HG02884 (cell line): ENCODE data around the gene LARGE1.

Experiments
- ATAC-seq: cut with Tn5 transposase; IDR thresholded peaks from one replicate; pipeline ENCODE4 v1.9.1; 2021; ENCODE audit warnings: mild to moderate bottlenecking, moderate library complexity; ENCODE audit not compliant: unreplicated experiment

Gene LARGE1

DNA sequence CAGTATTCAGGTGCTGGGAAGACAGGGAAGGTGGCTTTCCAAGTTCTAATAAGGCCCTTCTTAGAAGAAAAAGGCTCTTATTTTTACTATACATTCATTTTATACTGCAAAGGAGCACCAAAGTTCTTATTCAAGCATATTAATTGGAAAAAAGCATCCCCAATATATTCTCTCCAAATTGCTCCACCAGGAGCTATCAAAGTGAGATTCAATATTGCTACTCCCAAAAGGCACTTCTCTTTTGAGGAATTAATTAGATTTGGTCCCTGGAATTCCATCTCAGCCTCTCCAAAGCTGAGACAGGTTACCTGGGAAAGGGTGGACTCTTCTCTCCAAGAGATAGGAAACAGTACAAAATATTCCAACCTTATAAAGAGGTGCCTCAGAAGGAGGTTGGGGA, 134.1 kb downstream of the LARGE1 start:
- no peak for ATAC-seq

DNA sequence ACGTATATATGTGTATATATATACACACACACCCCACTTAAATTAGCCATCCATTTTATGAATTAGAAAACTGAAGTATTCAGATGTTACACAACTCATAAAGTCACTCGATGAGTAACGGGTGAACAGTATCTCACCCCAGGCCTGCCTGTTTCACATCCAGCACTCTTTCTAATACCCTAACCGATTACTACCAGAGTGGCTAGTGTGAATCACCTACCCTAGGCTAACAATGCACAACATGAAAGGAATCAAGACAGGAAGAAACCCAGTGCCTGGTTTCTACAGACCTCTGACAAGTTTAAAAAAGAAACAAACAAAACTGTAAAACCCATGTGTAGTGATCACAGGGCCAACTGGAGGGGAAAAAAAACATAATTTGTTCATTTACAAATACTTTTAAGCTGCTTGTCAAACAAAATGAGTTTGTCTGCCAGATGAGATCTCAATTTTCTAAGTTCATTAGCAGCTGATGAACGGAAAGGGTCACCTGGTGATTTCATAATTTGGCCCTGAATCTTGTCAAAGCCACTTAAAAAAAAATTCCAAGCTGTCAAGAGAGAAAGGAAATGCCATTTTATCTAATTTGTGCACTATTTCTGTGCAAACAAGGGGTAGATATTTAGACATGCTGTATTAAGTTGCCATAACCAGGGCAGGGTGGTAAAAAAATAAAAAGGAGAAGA, 134.8 kb downstream of the LARGE1 start:
- no peak for ATAC-seq

DNA sequence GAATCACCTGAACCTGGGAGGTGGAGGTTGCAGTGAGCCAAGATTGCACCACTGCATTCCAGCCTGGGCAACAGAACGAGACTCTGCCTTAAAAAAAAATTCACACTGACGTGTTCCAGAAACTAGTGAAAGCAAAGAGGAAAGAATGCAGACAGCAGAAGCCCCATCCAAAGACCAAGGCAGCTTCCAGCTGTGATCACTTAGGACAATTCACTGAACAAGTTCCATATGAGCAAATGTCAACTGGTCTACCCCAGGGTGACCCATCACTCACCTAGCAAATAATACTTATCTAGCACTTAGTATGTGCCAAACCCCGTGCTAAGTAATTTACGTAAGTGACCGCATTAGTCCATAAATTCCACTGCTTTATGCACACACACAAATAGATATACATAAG, 138.9 kb downstream of the LARGE1 start:
- no peak for ATAC-seq

DNA sequence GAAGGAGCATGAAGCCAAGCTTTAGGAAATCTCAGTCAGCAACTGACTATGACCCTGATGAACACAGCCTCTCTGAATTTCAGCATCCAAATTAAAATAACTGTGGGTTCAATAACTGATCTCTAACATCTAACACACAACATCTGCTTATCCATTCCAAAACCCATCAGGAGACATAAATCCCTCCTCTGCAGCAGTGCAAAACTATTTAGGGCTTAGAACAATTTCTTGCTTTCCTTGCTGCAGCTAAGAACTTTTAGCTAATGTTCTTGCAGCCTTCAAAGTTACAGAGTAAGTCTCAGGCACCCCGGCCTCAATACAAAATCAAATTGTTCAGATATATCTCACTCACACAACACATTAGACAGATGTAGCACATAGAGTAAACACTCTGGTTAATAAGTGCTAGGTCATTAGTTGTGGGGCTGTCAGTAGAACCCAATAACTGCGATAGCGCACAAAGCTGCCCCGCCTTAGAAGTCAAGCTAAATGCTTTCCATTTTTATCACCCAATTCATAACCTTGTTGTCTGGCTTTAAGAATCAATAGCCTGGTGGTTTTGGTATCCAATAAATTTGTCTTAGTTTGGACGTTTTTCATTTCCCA, 139.6 kb downstream of the LARGE1 start:
- ATAC-seq, result no peak

DNA sequence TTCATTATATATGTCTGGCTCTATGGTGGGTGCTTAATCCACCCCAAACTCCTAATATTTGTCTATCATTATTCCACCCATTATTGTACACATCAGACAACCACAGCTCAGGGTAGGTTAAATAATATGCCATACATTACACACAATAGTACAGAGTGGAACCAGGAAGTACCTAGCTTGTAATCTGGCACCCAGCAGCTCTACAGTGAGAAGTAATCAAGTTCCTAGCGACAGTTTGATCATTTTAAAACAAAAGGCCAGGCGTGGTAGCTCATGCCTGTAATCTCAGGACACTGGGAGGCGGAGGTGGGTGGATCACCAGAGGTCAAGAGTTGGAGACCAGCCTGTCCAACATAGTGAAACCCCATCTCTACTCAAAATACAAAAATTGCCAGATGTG, 141.0 kb downstream of the LARGE1 start:
- ATAC-seq, result no peak

DNA sequence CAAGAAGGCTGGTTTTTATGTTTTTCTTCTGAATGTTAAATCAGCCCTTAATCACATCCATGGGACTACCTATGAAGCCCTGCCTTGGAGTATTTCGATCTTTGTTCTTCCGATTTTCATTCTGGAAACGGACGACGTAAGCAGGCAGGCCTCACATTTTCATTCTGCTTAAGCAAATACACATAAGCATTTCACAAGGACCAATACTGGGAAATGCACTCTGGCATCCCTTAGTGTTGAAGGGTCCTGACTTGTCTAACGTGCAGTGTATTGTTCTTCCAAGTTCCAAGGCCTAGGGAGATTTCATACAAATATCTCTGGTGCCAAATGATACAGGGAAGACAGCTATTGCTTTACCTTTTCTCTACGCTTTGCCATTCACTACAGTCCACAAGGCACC, 143.8 kb downstream of the LARGE1 start:
- ATAC-seq, result no peak

DNA sequence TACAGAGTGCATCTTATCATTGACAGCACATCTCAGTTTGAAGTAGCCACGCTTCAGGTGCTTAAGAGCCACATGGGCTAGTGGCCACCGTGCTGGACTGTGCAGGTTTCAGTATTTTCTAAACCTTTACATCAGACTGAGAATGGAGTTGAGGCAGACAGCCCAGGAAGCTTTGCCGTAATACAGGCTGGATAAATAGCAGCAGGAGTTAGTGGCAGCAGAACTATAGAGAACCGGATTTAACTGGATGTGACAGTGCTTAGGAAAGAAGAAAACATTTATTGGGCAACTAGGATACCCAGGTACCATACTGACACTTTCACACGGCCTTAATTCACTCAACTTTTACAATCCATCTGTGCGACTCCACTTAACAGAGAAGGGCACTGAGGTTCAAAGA, 145.5 kb downstream of the LARGE1 start:
- ATAC-seq, result no peak

DNA sequence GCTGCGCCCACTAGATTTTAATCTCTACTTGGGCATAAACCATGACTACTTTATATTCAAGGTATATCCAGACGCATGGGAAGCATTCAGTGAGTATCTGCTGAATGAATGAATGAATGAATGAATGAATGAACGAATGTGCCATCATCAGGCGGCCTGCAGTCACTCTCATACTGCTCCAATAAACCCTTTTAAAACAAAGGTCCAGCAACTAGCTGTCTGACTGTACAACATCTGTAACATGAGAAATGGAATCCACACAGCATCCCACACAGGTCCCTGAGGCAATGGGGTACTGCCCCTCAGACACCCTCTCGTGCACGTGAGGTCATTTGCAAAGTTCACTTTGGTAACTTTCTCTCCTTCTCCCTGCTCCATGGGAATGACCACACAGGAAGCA, 147.5 kb downstream of the LARGE1 start:
- no peak for ATAC-seq

DNA sequence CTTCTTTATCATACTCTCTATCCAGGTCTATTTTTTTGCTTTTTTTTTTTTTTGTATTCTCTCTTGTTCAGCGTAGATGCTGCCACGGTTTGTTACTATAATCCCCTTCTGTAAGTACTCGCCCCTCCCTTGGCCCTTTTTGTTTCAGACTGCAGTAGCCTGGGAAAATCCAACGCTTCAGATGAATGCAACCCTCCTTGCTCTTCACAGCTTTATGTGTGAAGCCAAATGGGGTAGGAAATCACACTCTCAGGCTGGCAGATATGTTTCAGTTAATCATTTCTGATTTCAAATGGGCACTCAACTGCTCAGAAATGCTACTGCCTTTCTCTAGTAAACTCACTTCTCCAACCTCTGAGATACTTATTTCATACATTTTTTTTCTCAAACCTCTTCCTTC, 149.1 kb downstream of the LARGE1 start:
- no peak for ATAC-seq

DNA sequence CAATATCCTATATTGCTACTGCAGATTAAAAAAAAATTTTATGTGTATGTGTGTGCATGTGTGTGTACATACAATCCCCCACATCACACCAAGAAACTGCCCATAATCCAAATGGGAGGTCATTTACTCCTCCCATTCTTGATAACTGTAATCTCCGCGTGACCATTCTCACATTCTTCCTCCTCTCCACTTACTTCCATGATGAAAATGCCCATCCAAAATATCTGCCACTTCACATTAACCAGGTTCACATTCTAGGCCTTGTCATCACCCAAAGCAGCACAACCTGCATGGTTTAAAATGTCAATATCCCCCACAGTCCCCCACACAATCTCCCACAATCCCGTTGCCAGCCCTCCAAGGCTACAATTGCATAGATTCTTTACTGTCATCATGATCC, 149.6 kb downstream of the LARGE1 start:
- no peak for ATAC-seq

DNA sequence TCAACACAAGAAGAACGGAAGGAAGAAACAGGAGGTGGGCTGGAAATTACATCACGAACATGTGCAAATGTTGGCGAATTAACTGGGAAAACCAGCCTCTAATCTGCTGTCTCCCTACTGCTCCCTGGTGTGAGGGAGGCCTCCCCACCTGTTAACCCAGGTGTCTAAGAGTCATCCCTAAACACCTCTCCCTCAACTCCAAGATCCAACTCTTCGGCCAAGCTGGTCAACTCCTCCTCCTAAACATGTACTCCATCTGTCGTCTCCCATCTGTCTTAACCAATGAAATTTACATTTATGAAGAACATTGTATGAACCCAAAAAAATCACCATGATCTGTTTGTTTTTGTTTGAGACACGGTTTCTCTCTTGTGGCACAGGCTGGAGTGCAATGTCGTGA, 154.2 kb downstream of the LARGE1 start:
- no peak for ATAC-seq

DNA sequence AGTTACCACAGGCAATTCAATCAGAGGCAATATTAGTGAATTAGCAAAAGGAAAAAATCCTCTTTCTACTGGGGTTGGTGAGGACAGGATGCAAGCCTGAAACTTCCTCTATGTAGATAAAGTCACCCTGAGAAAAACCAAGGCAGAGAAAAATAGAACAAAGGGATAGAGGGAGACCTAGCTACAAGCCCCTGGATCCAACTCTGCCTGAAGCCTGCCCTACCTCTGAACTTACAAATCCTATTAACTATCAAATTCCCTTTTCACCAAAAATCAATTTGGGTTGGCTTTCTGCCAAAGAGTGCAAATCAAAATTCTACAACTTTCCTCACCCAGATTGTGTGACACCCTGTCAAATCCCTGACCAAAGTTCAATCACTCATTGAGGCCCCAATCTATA, 161.3 kb downstream of the LARGE1 start:
- ATAC-seq, result no peak

DNA sequence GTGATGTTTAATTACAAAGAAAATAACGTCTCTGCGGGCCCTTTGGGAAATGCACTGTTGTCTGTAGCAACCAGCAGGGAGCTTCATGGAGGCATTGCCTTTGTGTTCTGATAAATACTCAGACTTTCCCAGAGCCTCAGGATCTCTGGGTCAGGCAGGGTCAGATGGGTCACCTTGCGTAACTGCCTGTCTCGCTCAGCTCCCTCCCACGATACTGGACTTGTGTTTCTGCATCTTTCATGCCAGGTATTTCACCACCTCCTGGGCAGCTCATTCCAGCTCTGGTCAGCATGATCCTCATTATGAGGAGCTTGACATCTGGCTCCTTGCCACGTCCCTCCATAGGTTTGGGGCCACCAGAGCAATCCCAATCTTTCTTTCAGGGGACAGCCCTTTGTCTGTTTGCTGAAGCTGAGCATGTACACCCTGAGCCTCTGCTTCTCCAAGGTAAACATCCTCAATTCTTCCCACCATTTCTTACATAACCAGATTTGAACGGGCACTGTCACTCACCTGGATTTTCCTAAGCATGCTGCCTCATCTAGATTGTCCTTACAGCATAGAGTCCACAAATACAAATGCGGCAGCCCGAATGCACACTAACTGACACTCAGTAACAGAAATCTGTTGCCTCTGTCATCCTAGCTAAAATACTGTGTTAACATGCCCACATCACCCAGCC, 162.3 kb downstream of the LARGE1 start:
- ATAC-seq, result no peak

DNA sequence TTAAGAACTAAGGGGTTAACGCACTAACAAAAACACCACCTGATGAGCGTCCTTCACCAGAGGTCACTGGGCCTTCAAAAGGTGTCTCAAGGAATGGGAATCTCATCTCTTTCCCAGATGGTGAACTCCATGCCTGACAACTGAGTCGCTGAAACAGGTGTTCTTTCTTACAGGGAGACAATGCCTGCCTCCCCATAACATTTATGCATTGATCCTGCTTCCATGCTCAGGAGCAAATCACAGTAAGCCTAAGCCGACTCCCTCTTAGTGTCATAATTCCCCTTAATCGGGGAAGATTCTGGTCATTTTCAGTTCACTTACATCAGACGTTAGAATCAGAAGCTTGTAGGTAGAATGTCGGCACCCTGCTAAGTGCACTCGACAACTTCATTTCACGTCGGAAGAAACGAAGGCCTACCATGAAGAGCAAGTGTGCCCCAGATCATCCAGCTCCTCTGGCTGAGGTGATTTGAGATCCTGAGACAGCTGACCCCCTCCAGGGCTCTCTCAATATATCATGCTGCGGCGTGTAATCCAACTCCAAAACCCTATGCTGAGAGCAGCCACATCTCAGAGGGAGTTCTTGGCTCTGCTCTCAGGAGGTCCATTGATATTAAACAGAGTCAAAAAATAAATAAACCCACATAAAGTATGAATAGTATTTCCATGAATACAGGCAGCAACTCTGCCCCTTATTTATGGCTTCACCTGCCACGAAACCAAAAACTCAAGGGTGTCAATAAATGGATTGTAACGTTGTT, 163.1 kb downstream of the LARGE1 start:
- no peak for ATAC-seq

DNA sequence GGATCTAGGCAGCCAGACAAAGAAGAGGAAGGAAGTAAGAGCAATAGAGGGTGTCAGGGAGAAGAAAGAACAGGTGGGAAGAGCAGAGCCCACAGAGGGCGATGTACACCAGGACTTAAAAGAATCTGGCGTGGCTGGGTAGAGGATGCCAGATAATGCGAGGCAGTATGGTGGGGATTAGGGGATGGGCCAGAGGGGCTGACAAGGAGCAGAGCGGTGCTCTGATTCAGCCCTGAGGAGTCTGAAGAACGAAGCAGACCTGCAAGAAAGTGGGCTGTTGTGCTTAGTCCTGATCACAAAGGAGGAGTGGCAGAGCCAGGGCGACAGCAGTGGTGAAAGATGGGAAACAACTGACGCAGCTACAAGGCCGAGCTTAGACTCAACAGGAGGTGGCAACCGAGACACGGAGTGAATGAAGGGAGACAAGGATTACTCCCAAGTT, 163.7 kb downstream of the LARGE1 start:
- no peak for ATAC-seq

DNA sequence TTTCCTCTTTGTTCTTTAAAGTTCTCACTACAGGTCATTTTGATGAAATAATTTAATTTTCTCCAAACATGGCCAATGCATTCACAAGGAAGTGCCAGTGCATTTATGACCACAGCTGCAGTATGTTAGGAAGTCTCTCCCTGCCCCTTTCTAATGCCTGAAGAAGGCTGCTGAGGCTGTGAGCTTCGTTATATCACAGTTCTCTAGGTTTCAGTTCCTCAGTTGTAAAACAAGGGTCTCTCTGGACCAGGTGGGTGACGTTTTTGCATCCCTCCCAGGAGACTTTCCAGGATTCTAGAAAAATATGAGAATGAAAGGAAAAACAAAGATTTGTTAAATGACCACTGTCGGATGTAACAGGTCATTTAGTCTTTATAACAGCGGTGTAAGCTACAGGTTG, 171.6 kb downstream of the LARGE1 start:
- no peak for ATAC-seq

DNA sequence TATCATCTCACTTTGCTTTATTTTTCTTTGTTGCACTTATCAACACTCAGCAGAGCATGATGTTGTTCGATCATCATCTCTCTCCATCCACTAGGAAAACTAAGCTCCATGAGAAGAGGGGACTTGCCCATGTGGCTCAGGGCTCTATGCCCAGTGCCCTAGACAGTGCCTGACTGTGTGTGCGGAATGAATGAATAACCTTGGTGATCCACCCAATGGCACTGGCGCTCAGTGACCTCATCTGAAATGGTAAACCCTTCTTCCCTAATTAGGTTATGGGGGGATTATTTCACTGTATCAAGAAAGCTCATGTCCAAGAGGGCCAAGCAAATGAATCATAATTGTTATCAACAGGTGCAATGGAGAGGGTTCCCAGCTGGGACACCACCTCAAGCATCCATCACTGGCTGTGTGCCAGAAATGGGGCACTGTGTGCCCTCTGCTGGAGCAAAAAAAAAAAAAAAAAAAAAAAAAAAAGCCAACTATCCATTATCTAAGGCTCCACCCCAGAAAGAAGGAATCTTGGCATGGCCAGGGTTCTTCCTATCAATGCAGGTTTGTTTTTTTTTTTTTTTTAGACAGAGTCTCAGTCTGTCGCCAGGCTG, 172.6 kb downstream of the LARGE1 start:
- no peak for ATAC-seq

DNA sequence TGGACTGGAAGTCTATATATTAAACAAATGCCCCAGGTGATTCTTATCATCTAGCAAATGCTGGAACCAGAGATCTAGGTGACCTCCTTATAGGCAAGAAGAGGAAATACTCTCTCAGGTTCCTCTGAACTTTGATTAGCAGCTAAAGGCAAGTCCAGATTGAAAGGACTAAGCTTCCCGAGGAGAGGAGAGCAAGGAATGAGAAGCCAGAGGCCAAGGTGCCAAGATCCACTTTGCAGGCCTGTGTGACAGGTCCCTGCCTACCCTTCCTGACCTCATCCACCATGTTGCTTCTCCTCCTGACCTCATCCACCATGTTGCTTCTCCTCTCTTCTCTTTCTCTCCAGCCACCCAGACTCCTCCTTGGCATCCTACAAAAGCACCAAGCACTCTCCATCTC, 173.2 kb downstream of the LARGE1 start:
- ATAC-seq, result no peak

DNA sequence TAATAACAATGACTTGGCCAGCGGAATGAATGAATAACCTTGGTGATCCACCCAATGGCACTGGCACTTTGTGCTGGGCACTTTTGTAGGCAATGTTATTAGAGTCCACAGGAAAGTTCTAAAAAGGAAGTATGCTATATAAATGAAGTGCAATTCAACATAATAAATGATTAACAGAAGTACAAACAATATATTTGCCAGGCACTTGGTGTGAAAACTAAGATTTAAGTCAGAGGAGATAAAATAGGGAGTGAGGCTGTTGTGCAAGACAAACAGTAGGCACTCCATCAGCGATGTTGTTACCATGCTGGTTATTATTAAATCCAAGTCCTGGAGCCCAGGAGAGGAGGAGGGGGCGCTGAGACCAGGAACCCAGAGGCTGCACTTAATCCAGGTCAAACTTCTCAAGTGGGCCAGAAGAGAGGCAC, 173.8 kb downstream of the LARGE1 start:
- no peak for ATAC-seq

DNA sequence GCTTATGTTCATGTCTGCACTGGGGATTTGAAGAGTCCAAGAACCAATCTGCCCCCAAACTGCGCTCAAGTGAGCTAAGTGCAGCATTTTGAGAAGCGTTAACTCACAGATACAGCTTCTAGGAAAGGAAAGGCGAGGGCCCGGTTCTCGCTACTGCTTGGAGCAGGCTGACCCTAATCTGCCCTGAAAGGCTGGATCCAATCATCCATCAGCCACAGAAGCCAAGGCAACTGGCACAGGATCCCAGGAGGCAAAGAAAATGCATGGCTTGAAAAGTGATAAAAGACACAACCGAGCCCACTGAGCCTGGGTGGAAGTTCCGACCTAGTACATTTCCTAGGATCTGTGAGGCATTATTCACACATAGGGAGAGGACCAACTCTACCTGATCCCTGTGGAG, 174.8 kb downstream of the LARGE1 start:
- no peak for ATAC-seq

DNA sequence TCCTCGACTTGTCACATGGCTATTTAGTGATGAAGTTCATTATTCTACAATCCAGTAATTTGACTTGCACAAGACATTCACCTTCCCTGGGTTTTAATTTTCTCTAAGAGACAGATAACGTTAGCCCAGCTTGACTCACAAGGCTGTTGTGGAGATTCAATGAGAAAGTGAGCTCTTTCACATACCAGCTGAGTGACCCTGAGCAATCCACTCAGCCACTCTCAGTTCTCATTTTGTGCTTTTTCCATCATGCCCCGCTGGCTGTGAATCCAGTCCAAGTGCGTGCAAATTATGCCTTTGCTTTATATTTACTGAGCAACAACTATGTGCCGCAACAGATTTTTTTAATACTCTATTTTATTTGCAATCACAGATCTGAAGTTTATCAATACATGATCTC, 176.5 kb downstream of the LARGE1 start:
- no peak for ATAC-seq
